Tibial nerve (tissue), 4 donors: Measurements from ENCODE around the gene SMARCA4.
"Not testable (repeated sequence)": the region's sequence is repeated elsewhere in the genome, so short reads cannot be mapped to it uniquely, and the experiment has no call there.

Source experiments
- EP300 ChIP-seq, 2 donors: sonication (generic); formaldehyde crosslinking; IDR thresholded peaks; one replicate each; pipeline ENCODE4 v1.6.1; 2017; ENCODE audit warnings: antibody characterized with exemption in 2 of 2, mild to moderate bottlenecking in 1 of 2
- POLR2A ChIP-seq, 2 donors: fragments of 450-650 bp; IDR thresholded peaks; one replicate each; pipeline ENCODE4 v1.6.1; 2017; ENCODE audit warnings: antibody characterized with exemption in 2 of 2, mild to moderate bottlenecking in 2 of 2, moderate library complexity in 2 of 2
- TF ChIP-seq, protein P1 (sequence below), 5 experiments: fragments of 200-600 bp in 3 of 5; fragments of 450-650 bp in 2 of 5; sonication (generic) in 3 of 5; IDR thresholded peaks; one replicate each; pipeline ENCODE4 v1.5.1; 2016 to 2019; ENCODE audit warnings: antibody characterized with exemption in 5 of 5, mild to moderate bottlenecking in 3 of 5, moderate library complexity in 2 of 5

DNA sequence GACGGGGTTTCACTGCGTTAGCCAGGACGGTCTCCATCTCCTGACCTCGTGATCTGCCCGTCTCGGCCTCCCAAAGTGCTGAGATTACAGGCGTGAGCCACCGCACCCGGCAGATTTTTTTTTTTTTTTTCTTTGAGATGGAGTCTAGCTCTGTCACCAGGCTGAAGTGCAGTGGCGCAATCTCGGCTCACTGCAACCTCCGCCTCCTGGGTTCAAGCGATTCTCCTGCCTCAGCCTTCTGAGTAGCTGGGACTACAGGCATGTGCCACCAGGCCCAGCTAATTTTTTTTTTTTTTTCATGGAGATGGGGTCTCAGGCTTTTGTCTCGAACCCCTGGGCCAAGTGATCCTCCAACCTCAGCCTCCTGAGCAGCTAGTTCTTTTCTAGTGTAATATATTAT, 19.2 kb upstream of the SMARCA4 start:
- TF ChIP-seq, protein P1, sequence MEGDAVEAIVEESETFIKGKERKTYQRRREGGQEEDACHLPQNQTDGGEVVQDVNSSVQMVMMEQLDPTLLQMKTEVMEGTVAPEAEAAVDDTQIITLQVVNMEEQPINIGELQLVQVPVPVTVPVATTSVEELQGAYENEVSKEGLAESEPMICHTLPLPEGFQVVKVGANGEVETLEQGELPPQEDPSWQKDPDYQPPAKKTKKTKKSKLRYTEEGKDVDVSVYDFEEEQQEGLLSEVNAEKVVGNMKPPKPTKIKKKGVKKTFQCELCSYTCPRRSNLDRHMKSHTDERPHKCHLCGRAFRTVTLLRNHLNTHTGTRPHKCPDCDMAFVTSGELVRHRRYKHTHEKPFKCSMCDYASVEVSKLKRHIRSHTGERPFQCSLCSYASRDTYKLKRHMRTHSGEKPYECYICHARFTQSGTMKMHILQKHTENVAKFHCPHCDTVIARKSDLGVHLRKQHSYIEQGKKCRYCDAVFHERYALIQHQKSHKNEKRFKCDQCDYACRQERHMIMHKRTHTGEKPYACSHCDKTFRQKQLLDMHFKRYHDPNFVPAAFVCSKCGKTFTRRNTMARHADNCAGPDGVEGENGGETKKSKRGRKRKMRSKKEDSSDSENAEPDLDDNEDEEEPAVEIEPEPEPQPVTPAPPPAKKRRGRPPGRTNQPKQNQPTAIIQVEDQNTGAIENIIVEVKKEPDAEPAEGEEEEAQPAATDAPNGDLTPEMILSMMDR (IDR thresholded peaks at IDR 0.05) = not testable (repeated sequence)
- not testable (repeated sequence) for TF ChIP-seq POLR2A, EP300 (IDR thresholded peaks at IDR 0.05)
